ENCODE measurements around the gene NFXL1. TPM values are rescaled to one million over a fixed set of nuclear protein-coding genes. Genes with fewer than 3 reads are reported as not detected.

The NFXL1 gene
- total RNA-seq, 1 donor from 2014 or later: 32.5 TPM

- H3K27me3 Mint-ChIP-seq: no peaks in the 10 kb centered on the region
- TF ChIP-seq, protein P1, sequence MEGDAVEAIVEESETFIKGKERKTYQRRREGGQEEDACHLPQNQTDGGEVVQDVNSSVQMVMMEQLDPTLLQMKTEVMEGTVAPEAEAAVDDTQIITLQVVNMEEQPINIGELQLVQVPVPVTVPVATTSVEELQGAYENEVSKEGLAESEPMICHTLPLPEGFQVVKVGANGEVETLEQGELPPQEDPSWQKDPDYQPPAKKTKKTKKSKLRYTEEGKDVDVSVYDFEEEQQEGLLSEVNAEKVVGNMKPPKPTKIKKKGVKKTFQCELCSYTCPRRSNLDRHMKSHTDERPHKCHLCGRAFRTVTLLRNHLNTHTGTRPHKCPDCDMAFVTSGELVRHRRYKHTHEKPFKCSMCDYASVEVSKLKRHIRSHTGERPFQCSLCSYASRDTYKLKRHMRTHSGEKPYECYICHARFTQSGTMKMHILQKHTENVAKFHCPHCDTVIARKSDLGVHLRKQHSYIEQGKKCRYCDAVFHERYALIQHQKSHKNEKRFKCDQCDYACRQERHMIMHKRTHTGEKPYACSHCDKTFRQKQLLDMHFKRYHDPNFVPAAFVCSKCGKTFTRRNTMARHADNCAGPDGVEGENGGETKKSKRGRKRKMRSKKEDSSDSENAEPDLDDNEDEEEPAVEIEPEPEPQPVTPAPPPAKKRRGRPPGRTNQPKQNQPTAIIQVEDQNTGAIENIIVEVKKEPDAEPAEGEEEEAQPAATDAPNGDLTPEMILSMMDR (conservative IDR thresholded peaks at IDR 0.05): no peak
- peaks cover 3% of the 10 kb centered on the region for H3K4me1 Mint-ChIP-seq (ENCODE audit: unreplicated experiment)
- no peak overlapping the region for H3K27ac Mint-ChIP-seq
- H3K4me3 Mint-ChIP-seq: no peak overlapping the region
- H3K9me3 Mint-ChIP-seq: no peaks in the 10 kb centered on the region
- DNase-seq (ENCODE audit: extremely low spot score, unreplicated experiment): no peak
- H3K36me3 Mint-ChIP-seq: peaks cover 30% of the 10 kb centered on the region
Observed at GRCh38 chr4:47852136-47852535, 62.2 kb downstream of the NFXL1 start.

DNA sequence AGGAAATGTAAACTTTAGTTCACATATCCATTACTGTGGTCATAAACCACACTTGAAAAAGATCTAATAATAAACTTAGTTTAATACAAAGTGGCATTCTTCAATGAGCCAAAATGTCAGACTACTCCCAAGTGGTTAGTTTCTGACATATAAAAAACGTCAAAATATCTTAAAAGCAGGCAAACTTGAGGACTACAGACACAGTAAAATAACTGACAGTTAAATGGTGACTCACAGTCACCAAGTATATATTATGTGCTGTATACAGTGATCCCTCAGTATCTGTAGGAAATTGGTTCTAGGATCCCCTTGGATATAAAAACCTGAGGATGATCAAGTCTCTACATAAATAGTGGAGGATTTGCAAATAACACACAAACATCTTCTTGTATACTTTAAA is 64.9 kb downstream of the NFXL1 start:
- Mint-ChIP-seq H3K9me3 (no peaks in the 10 kb centered on the region), H3K4me1 (ENCODE audit: unreplicated experiment) (no peaks in the 10 kb centered on the region), H3K36me3 (peaks cover 32% of the 10 kb centered on the region), H3K27me3 (no peaks in the 10 kb centered on the region), H3K4me3 (no peak overlapping the region), H3K27ac (no peak overlapping the region)
- no peak for DNase-seq (ENCODE audit: extremely low spot score, unreplicated experiment)
- TF ChIP-seq, protein P1 (conservative IDR thresholded peaks at IDR 0.05): no peak

DNA sequence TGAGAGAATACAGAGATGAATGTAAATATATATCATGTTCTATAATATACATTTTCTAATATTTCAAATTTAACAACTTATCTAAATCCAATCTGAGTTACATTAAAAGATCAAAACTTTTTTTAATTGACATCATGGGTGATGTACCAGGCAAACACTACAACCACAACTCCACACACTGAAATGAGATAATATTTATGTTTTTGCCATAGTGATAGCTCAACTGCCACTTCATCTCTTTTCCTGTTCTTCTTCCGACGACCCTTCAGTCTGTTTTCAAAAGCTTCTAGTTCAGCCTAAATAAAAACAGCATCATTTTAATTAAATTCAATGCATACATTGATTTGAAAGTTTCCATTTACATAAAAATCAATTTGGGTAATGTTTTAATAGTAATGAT is 66.3 kb downstream of the NFXL1 start:
- no peak for DNase-seq (ENCODE audit: extremely low spot score, unreplicated experiment)
- Mint-ChIP-seq H3K27me3 (no peaks in the 10 kb centered on the region), H3K9me3 (no peaks in the 10 kb centered on the region), H3K36me3 (peaks cover 33% of the 10 kb centered on the region), H3K4me3 (no peak overlapping the region), H3K27ac (no peak overlapping the region), H3K4me1 (ENCODE audit: unreplicated experiment) (no peaks in the 10 kb centered on the region)
- TF ChIP-seq, protein P1 (conservative IDR thresholded peaks at IDR 0.05): no peak

- no peak for DNase-seq (ENCODE audit: extremely low spot score, unreplicated experiment)
- no peak overlapping the region for H3K27ac Mint-ChIP-seq
- no peak overlapping the region for H3K4me3 Mint-ChIP-seq
- no peaks in the 10 kb centered on the region for H3K9me3 Mint-ChIP-seq
- H3K27me3 Mint-ChIP-seq: peaks cover 3% of the 10 kb centered on the region
- H3K4me1 Mint-ChIP-seq (ENCODE audit: unreplicated experiment): peaks cover 2% of the 10 kb centered on the region
- TF ChIP-seq, protein P1 (conservative IDR thresholded peaks at IDR 0.05): no peak
- H3K36me3 Mint-ChIP-seq: peaks cover 27% of the 10 kb centered on the region
Observed at GRCh38 chr4:47842985-47843384, 71.4 kb downstream of the NFXL1 start.

DNA sequence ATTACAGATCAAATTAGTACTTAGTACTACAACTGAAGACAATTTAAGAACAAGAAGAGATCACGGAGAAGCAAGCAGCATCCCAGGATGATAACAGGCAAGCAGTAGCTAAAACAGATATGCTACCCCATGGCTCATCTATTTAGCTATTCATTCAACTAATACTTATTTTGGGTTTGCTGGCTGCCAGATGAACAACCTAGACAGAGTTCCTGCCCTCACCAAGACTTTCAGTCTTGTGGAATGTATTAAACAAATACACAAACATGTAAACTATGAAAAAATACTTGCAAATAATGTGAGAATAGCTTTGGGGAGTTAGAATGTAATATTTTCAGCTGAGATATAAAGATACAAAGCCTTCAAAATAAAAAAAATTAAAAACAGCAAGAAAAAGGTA is 74.1 kb downstream of the NFXL1 start:
- Mint-ChIP-seq H3K27ac (no peak overlapping the region), H3K27me3 (peaks cover 19% of the 10 kb centered on the region), H3K36me3 (peaks cover 15% of the 10 kb centered on the region), H3K4me1 (ENCODE audit: unreplicated experiment) (peaks cover 6% of the 10 kb centered on the region), H3K9me3 (no peaks in the 10 kb centered on the region), H3K4me3 (no peak overlapping the region)
- TF ChIP-seq, protein P1 (conservative IDR thresholded peaks at IDR 0.05): no peak
- DNase-seq (ENCODE audit: extremely low spot score, unreplicated experiment): no peak

DNA sequence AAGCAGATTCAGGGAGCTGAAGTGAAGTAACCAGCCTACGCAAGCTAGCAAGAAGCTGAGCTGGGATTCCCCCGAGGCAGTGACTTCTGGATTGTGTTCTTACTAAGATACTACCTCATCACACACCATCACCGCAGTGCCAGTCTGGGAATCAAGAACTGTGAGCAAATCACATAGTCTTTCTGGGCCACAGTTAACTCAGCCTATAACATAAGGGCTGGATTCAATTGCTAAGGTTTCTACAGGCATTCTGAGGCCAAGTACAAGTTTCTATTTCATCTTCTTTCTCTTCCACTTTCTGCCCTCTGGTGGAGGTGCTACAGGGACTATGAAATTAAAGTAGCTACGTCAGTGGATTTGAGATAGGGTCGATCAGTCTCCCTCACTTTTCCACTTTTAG is 75.1 kb downstream of the NFXL1 start:
- no peak for DNase-seq (ENCODE audit: extremely low spot score, unreplicated experiment)
- peak overlapping the region; percentile 44 for H3K4me3 Mint-ChIP-seq
- H3K9me3 Mint-ChIP-seq: no peaks in the 10 kb centered on the region
- H3K4me1 Mint-ChIP-seq (ENCODE audit: unreplicated experiment): peaks cover 6% of the 10 kb centered on the region
- peaks cover 20% of the 10 kb centered on the region for H3K27me3 Mint-ChIP-seq
- H3K36me3 Mint-ChIP-seq: peaks cover 13% of the 10 kb centered on the region
- TF ChIP-seq, protein P1 (conservative IDR thresholded peaks at IDR 0.05): peak; percentile 58
- peak overlapping the region; percentile 23 for H3K27ac Mint-ChIP-seq
